ENCODE measurements around the gene LCOR. TPM values are rescaled to one million over a fixed set of nuclear protein-coding genes. Genes with fewer than 3 reads are reported as not detected.

Gene LCOR
- total and polyA plus RNA-seq, 4 donors, result 2.5 to 31.2 (median 14.5) TPM

- H3K4me1 ChIP-seq (ENCODE audit: control insufficient read depth in 4 of 4, insufficient read depth in 4 of 4, low read length in 3 of 4), result peaks cover 8 to 16% (median 9%) of the 10 kb centered on the region in 4 donors
- no peaks in the 10 kb centered on the region for H3K27me3 ChIP-seq (ENCODE audit: control insufficient read depth in 4 of 4, insufficient read depth in 4 of 4, low read length in 3 of 4)
- TF ChIP-seq, protein P1, sequence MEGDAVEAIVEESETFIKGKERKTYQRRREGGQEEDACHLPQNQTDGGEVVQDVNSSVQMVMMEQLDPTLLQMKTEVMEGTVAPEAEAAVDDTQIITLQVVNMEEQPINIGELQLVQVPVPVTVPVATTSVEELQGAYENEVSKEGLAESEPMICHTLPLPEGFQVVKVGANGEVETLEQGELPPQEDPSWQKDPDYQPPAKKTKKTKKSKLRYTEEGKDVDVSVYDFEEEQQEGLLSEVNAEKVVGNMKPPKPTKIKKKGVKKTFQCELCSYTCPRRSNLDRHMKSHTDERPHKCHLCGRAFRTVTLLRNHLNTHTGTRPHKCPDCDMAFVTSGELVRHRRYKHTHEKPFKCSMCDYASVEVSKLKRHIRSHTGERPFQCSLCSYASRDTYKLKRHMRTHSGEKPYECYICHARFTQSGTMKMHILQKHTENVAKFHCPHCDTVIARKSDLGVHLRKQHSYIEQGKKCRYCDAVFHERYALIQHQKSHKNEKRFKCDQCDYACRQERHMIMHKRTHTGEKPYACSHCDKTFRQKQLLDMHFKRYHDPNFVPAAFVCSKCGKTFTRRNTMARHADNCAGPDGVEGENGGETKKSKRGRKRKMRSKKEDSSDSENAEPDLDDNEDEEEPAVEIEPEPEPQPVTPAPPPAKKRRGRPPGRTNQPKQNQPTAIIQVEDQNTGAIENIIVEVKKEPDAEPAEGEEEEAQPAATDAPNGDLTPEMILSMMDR (IDR thresholded peaks at IDR 0.05; ENCODE audit: low read depth, low read length, missing input control), result no peak
- TF ChIP-seq RAD21 (IDR thresholded peaks at IDR 0.05) (no peak), MAX (IDR thresholded peaks at IDR 0.05) (no peak), HNF4A (conservative IDR thresholded peaks at IDR 0.05) (no peak), FOXA2 (IDR thresholded peaks at IDR 0.05) (no peak), TAF1 (conservative IDR thresholded peaks at IDR 0.05) (no peak), RXRA (IDR thresholded peaks at IDR 0.05) (no peak), NR2F2 (IDR thresholded peaks at IDR 0.05) (no peak), GABPA (IDR thresholded peaks at IDR 0.05 in 1 of 2, conservative IDR thresholded peaks at IDR 0.05 in 1 of 2) (no peak), FOXA1 (IDR thresholded peaks at IDR 0.05) (no peak), SP1 (IDR thresholded peaks at IDR 0.05) (no peak), YY1 (IDR thresholded peaks at IDR 0.05) (no peak)
- peak overlapping the region; percentile 76 to 85 for H3K27ac ChIP-seq (ENCODE audit: low read depth in 1 of 2, low read length in 2 of 2)
- WGBS, result 93% methylated on average over 2 of the region's 2 CpGs
- H3K9ac ChIP-seq (ENCODE audit: low read depth in 1 of 2, low read length in 2 of 2), result no peak overlapping the region
- no peaks in the 10 kb centered on the region for H3K36me3 ChIP-seq (ENCODE audit: control insufficient read depth in 4 of 4, insufficient read depth in 3 of 4, low read depth in 1 of 4, low read length in 3 of 4)
- H3K9me3 ChIP-seq (ENCODE audit: control insufficient read depth in 4 of 4, low read length in 3 of 4), result no peaks in the 10 kb centered on the region
- DNase-seq (ENCODE audit: low spot score), result no peak
- H3K4me3 ChIP-seq (ENCODE audit: low read depth in 1 of 3, low read length in 3 of 3), result no peak overlapping the region
These were observed 11.7 kb downstream of the LCOR start for GRCh38 chr10:96843823-96844222.

DNA sequence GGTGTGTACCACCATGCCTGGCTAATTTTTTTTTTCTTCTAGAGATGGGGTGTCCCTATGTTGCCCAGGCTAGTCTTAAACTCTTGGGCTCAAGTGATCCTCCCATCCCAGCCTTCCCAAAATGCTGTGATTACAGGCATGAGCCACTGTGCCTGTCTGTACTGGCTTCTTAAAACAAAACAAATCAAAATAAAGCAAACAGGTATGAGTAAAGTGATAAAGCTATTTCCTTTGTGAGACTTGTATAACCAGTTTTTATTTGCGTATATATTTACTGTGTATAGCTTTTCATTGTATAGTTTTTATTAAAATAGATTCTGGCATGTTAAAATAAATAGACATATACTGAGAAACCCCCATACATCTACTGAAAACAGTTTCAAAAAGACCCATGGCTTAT lies 14.3 kb downstream of the LCOR start:
- no peak for TF ChIP-seq MAX (IDR thresholded peaks at IDR 0.05)
- TF ChIP-seq TAF1 (conservative IDR thresholded peaks at IDR 0.05), result no peak
- no peak for TF ChIP-seq RXRA (IDR thresholded peaks at IDR 0.05)
- TF ChIP-seq ZBTB33 (IDR thresholded peaks at IDR 0.05), result no peak
- TF ChIP-seq JUND (IDR thresholded peaks at IDR 0.05), result no peak
- TF ChIP-seq NR2F2 (IDR thresholded peaks at IDR 0.05), result no peak
- TF ChIP-seq YY1 (IDR thresholded peaks at IDR 0.05), result no peak
- no peak for TF ChIP-seq HNF4A (conservative IDR thresholded peaks at IDR 0.05)
- TF ChIP-seq, protein P2, sequence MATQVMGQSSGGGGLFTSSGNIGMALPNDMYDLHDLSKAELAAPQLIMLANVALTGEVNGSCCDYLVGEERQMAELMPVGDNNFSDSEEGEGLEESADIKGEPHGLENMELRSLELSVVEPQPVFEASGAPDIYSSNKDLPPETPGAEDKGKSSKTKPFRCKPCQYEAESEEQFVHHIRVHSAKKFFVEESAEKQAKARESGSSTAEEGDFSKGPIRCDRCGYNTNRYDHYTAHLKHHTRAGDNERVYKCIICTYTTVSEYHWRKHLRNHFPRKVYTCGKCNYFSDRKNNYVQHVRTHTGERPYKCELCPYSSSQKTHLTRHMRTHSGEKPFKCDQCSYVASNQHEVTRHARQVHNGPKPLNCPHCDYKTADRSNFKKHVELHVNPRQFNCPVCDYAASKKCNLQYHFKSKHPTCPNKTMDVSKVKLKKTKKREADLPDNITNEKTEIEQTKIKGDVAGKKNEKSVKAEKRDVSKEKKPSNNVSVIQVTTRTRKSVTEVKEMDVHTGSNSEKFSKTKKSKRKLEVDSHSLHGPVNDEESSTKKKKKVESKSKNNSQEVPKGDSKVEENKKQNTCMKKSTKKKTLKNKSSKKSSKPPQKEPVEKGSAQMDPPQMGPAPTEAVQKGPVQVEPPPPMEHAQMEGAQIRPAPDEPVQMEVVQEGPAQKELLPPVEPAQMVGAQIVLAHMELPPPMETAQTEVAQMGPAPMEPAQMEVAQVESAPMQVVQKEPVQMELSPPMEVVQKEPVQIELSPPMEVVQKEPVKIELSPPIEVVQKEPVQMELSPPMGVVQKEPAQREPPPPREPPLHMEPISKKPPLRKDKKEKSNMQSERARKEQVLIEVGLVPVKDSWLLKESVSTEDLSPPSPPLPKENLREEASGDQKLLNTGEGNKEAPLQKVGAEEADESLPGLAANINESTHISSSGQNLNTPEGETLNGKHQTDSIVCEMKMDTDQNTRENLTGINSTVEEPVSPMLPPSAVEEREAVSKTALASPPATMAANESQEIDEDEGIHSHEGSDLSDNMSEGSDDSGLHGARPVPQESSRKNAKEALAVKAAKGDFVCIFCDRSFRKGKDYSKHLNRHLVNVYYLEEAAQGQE (IDR thresholded peaks at IDR 0.05), result no peak
- TF ChIP-seq EGR1 (IDR thresholded peaks at IDR 0.05; ENCODE audit: low read depth in 2 of 2), result no peak
- TF ChIP-seq FOXA1 (IDR thresholded peaks at IDR 0.05), result no peak
- TF ChIP-seq GABPA (IDR thresholded peaks at IDR 0.05 in 1 of 2, conservative IDR thresholded peaks at IDR 0.05 in 1 of 2), result no peak
- no peak for TF ChIP-seq RAD21 (IDR thresholded peaks at IDR 0.05)
- TF ChIP-seq, protein P3, sequence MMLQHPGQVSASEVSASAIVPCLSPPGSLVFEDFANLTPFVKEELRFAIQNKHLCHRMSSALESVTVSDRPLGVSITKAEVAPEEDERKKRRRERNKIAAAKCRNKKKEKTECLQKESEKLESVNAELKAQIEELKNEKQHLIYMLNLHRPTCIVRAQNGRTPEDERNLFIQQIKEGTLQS (IDR thresholded peaks at IDR 0.05), result no peak
- no peak for TF ChIP-seq SP1 (IDR thresholded peaks at IDR 0.05)
- no peak for TF ChIP-seq FOXA2 (IDR thresholded peaks at IDR 0.05)
- TF ChIP-seq, protein P1 (IDR thresholded peaks at IDR 0.05; ENCODE audit: low read depth, low read length, missing input control), result no peak
- peaks cover 5 to 13% (median 8%) of the 10 kb centered on the region in 4 donors for H3K4me1 ChIP-seq (ENCODE audit: control insufficient read depth in 4 of 4, insufficient read depth in 4 of 4, low read length in 3 of 4)
- no peak overlapping the region for H3K4me3 ChIP-seq (ENCODE audit: low read depth in 1 of 3, low read length in 3 of 3)
- H3K36me3 ChIP-seq (ENCODE audit: control insufficient read depth in 4 of 4, insufficient read depth in 3 of 4, low read depth in 1 of 4, low read length in 3 of 4), result peaks cover 0 to 2% (median 0%) of the 10 kb centered on the region in 4 donors
- no peaks in the 10 kb centered on the region for H3K9me3 ChIP-seq (ENCODE audit: control insufficient read depth in 4 of 4, low read length in 3 of 4)
- H3K27ac ChIP-seq (ENCODE audit: low read depth in 1 of 2, low read length in 2 of 2), result no peak overlapping the region
- 91% methylated on average over 1 of the region's 1 CpG for whole genome bisulfite sequencing
- H3K9ac ChIP-seq (ENCODE audit: low read depth in 1 of 2, low read length in 2 of 2), result no peak overlapping the region
- no peak for DNase-seq (ENCODE audit: low spot score)
- H3K27me3 ChIP-seq (ENCODE audit: control insufficient read depth in 4 of 4, insufficient read depth in 4 of 4, low read length in 3 of 4), result no peaks in the 10 kb centered on the region
